HL-60 (cell line): Measurements from ENCODE around the gene KISS1R.

Experiments used
- DNase-seq, 2 experiments: peaks; one replicate each; pipeline ENCODE4 v3.0.0-alpha.2; 2010 to 2020; ENCODE audit warnings: low read depth in 1 of 2, low spot score in 1 of 2
- H3K27ac ChIP-seq: fragments of 250-450 bp; sonication (Bioruptor Pico); replicated peaks from 2 replicates; pipeline ENCODE4 v1.5.1; 2020; ENCODE audit warnings: mild to moderate bottlenecking, moderate library complexity
- H3K27me3 ChIP-seq: fragments of 250-450 bp; sonication (Bioruptor Pico); 2 replicates; pipeline ENCODE4 v1.5.1; 2021; ENCODE audit warnings: mild to moderate bottlenecking, moderate library complexity; ENCODE audit not compliant: insufficient read depth, poor library complexity, severe bottlenecking
- H3K4me3 ChIP-seq: replicated peaks from 2 replicates; pipeline ENCODE4 v1.5.1; 2011; ENCODE audit warnings: mild to moderate bottlenecking, control low read depth, low read length; ENCODE audit not compliant: insufficient read depth
- GABPA ChIP-seq: IDR thresholded peaks from 2 replicates; pipeline ENCODE4 v1.6.1; 2012; ENCODE audit warnings: low read depth
- POLR2AphosphoS5 ChIP-seq: IDR thresholded peaks from 2 replicates; pipeline ENCODE4 v1.6.1; 2012; ENCODE audit warnings: low read depth
- SPI1 ChIP-seq: IDR thresholded peaks from 2 replicates; pipeline ENCODE4 v1.6.1; 2012; ENCODE audit warnings: low read depth, mild to moderate bottlenecking, borderline replicate concordance
- TF ChIP-seq, protein P1 (sequence below): IDR thresholded peaks from one replicate; pipeline ENCODE4 v1.5.1; 2011; ENCODE audit warnings: low read length, control low read depth, inconsistent platforms; ENCODE audit not compliant: insufficient read depth
- TF ChIP-seq, protein P2 (sequence below): IDR thresholded peaks from 2 replicates; pipeline ENCODE4 v1.6.1; 2012; ENCODE audit warnings: low read depth; ENCODE audit not compliant: insufficient replicate concordance

The KISS1R gene

DNA sequence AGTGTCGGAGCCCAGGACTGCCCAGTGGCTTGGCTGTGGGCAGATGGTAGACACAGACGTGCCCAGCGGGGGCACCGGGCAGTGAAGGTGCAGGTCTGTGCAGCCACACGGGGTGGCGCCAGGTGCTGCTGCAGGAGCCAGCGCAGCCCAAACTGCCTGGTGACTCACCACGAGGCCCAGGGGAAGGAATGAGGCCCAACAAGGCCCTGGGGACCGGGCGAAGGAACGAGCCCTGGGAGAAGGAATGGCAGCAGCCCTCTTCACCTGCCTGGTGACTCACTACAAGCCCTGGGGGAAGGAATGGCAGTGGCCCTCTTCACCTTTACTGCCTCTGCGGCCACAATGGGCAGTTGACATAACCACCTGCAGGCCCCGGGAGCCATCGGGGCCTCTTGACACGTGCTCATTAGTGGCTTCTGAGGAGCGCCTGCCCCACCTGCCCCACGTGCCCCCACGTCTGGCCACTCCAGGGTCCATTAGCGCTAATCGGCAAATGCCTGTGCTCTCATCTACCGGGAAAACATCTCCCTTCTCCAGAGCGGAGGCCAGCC lies 33.4 kb upstream of the KISS1R start:
- no peak for DNase-seq
- no peak overlapping the region for H3K27ac ChIP-seq
- no peaks in the 10 kb centered on the region for H3K27me3 ChIP-seq
- no peak overlapping the region for H3K4me3 ChIP-seq
- TF ChIP-seq, protein P1, sequence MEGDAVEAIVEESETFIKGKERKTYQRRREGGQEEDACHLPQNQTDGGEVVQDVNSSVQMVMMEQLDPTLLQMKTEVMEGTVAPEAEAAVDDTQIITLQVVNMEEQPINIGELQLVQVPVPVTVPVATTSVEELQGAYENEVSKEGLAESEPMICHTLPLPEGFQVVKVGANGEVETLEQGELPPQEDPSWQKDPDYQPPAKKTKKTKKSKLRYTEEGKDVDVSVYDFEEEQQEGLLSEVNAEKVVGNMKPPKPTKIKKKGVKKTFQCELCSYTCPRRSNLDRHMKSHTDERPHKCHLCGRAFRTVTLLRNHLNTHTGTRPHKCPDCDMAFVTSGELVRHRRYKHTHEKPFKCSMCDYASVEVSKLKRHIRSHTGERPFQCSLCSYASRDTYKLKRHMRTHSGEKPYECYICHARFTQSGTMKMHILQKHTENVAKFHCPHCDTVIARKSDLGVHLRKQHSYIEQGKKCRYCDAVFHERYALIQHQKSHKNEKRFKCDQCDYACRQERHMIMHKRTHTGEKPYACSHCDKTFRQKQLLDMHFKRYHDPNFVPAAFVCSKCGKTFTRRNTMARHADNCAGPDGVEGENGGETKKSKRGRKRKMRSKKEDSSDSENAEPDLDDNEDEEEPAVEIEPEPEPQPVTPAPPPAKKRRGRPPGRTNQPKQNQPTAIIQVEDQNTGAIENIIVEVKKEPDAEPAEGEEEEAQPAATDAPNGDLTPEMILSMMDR, result no peak
- TF ChIP-seq GABPA (no peak), POLR2AphosphoS5 (no peak), SPI1 (no peak)
- TF ChIP-seq, protein P2, sequence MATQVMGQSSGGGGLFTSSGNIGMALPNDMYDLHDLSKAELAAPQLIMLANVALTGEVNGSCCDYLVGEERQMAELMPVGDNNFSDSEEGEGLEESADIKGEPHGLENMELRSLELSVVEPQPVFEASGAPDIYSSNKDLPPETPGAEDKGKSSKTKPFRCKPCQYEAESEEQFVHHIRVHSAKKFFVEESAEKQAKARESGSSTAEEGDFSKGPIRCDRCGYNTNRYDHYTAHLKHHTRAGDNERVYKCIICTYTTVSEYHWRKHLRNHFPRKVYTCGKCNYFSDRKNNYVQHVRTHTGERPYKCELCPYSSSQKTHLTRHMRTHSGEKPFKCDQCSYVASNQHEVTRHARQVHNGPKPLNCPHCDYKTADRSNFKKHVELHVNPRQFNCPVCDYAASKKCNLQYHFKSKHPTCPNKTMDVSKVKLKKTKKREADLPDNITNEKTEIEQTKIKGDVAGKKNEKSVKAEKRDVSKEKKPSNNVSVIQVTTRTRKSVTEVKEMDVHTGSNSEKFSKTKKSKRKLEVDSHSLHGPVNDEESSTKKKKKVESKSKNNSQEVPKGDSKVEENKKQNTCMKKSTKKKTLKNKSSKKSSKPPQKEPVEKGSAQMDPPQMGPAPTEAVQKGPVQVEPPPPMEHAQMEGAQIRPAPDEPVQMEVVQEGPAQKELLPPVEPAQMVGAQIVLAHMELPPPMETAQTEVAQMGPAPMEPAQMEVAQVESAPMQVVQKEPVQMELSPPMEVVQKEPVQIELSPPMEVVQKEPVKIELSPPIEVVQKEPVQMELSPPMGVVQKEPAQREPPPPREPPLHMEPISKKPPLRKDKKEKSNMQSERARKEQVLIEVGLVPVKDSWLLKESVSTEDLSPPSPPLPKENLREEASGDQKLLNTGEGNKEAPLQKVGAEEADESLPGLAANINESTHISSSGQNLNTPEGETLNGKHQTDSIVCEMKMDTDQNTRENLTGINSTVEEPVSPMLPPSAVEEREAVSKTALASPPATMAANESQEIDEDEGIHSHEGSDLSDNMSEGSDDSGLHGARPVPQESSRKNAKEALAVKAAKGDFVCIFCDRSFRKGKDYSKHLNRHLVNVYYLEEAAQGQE, result no peak

DNA sequence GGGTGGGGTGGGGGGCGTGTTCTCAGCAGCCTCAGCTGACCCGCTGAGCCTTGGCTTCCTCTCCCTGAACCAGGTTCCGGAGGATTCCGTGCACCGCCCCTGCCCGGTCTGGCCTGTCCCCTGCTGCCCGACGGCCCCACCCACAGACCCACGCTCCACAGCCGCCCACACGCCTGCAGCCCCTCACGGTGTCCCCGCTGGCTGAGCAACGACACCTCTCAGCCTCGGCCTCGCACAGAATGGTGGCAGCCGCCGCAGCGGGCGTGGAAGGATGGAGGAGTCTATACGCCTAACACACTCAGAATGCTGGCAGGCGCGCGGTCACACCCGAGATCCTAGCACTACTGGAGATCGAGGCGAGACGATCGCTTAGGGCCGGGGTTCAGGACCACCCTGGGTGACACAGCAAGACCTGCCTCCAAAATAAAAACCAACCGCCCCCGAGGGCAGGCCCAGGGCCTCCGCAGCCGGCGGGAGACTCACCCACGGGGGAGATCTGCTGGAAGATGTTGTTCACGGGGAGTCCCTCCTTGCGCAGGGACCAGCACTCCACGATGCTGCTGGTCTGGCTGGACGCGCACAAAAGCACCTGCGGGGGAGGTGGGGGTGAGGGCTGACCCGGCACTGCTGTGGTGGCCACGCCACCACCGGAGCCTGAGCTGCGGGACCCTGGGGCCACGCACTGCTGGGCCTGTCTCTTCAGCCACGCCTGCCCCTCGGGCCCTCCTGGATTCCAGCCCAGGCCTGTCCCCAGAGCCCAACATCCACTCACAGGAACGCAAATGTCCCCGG lies 32.5 kb upstream of the KISS1R start:
- DNase-seq, result no peak
- no peak overlapping the region for H3K27ac ChIP-seq
- H3K27me3 ChIP-seq, result no peaks in the 10 kb centered on the region
- H3K4me3 ChIP-seq, result no peak overlapping the region
- TF ChIP-seq GABPA (no peak), SPI1 (no peak), POLR2AphosphoS5 (no peak)
- TF ChIP-seq, protein P1, result no peak
- TF ChIP-seq, protein P2, result no peak

DNA sequence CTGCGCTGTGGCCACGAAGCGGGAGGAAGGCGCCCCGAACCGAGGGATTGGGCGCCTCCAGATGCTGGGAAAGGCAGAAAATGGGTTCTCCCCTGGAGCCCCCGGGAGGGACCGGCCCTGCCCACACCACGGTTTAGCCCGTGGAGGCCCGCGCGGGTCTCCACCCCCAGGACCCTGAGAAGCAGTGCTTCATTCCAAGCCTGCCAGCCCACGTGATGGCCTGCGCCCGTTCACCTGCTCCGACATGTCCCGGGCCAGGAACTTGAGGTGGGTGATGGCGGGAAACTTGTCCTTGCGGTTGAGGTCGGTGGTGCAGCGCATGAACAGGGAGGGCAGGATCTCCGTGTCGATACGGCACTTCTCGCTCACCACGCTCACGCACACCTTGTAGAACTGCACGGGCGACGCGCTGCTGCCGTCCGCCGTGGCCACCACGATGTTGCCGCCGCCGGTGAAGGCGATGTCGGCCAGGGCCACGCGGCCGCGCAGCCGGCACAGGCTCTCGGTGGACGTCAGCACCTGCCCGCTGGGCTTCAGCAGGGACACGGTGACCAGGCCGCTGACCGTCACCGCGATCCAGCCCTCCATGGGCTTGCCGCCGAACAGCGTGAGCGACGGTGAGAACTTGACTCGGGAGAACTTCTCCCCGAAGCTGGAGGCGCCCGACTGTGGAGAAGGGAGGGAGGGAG lies 31.5 kb upstream of the KISS1R start:
- TF ChIP-seq, protein P2, result no peak
- TF ChIP-seq SPI1, result no peak
- TF ChIP-seq GABPA, result no peak
- TF ChIP-seq, protein P1, result no peak
- no peak for TF ChIP-seq POLR2AphosphoS5
- H3K4me3 ChIP-seq, result no peak overlapping the region
- H3K27me3 ChIP-seq, result no peaks in the 10 kb centered on the region
- no peak for DNase-seq
- H3K27ac ChIP-seq, result no peak overlapping the region
